DOHH2 (cell line): Measurements from ENCODE around the gene DIDO1.

Source experiments
- H3F3A ChIP-seq: fragments of 200-600 bp; sonication (generic), shearing (Covaris generic); 2 replicates; pipeline ENCODE4 v1.6.0; 2016; ENCODE audit warnings: antibody characterized with exemption, mild to moderate bottlenecking; ENCODE audit not compliant: control insufficient read depth, insufficient read depth
- H3K27ac ChIP-seq: fragments of 200-600 bp; sonication (generic); 2 replicates; pipeline ENCODE4 v1.5.1; 2014; ENCODE audit warnings: low read depth, mild to moderate bottlenecking, low read length, moderate library complexity
- H3K27me3 ChIP-seq: fragments of 200-600 bp; sonication (generic); 2 replicates; pipeline ENCODE4 v1.6.1; 2014; ENCODE audit warnings: mild to moderate bottlenecking, low read length, mixed read lengths; ENCODE audit not compliant: control insufficient read depth
- H3K36me3 ChIP-seq: fragments of 200-600 bp; sonication (generic); 2 replicates; pipeline ENCODE4 v1.6.1; 2014; ENCODE audit warnings: mild to moderate bottlenecking, low read length, moderate library complexity, mixed read lengths; ENCODE audit not compliant: control insufficient read depth
- H3K4me1 ChIP-seq: fragments of 200-600 bp; sonication (generic); 2 replicates; pipeline ENCODE4 v1.6.1; 2014; ENCODE audit warnings: mild to moderate bottlenecking, low read length, mixed read lengths; ENCODE audit not compliant: control insufficient read depth
- H3K4me2 ChIP-seq: fragments of 200-600 bp; sonication (generic); 2 replicates; pipeline ENCODE4 v1.6.0; 2014; ENCODE audit warnings: mild to moderate bottlenecking, low read length, moderate library complexity
- H3K4me3 ChIP-seq: fragments of 200-600 bp; sonication (generic); 2 replicates; pipeline ENCODE4 v1.5.1; 2014; ENCODE audit warnings: mild to moderate bottlenecking, low read length, mixed read lengths
- H3K79me2 ChIP-seq: fragments of 200-600 bp; sonication (generic); 2 replicates; pipeline ENCODE4 v1.6.1; 2014; ENCODE audit warnings: mild to moderate bottlenecking, low read length, mixed read lengths; ENCODE audit not compliant: control insufficient read depth
- H3K9me2 ChIP-seq: fragments of 200-600 bp; sonication (generic); replicated peaks from 2 replicates; pipeline ENCODE4 v1.6.1; 2014; ENCODE audit warnings: mild to moderate bottlenecking, low read length, mixed read lengths; ENCODE audit not compliant: control insufficient read depth
- H3K9me3 ChIP-seq: fragments of 200-600 bp; sonication (generic); 2 replicates; pipeline ENCODE4 v1.6.1; 2014; ENCODE audit warnings: antibody characterized with exemption, low read length, mixed read lengths; ENCODE audit not compliant: control insufficient read depth, insufficient read depth
- H4K20me1 ChIP-seq: fragments of 200-600 bp; sonication (generic); 2 replicates; pipeline ENCODE4 v1.6.0; 2014; ENCODE audit warnings: low read depth, mild to moderate bottlenecking, antibody characterized with exemption, low read length, moderate library complexity; ENCODE audit not compliant: control insufficient read depth, insufficient read depth
- EZH2phosphoT487 ChIP-seq: fragments of 200-600 bp; sonication (generic); IDR thresholded peaks from 2 replicates; pipeline ENCODE4 v1.6.1; 2017; ENCODE audit warnings: borderline replicate concordance, mild to moderate bottlenecking, antibody characterized with exemption, low read length, moderate library complexity, mixed read lengths
- TF ChIP-seq, protein P1 (sequence below): fragments of 200-600 bp; sonication (generic); IDR thresholded peaks from one replicate; pipeline ENCODE4 v1.5.1; 2014; ENCODE audit warnings: antibody characterized with exemption, mild to moderate bottlenecking, low read depth, low read length; ENCODE audit not compliant: poor library complexity, severe bottlenecking

The DIDO1 gene

DNA sequence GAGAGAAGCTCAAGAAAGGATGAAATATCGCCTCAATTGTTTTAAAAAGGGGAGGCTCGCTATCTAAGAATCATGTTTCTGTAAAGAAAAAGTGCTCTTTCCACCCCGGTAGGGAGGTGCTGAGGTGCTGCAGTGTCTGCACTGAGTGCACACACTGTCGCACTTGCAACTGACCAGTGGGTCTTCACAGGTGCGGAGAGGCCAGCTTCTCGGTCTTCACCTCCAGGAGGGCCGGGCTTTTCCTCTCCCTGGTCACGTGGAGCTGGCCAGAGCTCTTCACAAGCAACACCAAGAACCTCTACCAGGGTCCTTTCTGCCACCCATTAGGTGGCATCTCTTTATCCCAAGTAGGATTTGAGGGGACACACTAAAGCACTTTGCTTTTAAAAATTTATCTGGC is 36.9 kb downstream of the DIDO1 start:
- no peak overlapping the region for H3K27ac ChIP-seq

DNA sequence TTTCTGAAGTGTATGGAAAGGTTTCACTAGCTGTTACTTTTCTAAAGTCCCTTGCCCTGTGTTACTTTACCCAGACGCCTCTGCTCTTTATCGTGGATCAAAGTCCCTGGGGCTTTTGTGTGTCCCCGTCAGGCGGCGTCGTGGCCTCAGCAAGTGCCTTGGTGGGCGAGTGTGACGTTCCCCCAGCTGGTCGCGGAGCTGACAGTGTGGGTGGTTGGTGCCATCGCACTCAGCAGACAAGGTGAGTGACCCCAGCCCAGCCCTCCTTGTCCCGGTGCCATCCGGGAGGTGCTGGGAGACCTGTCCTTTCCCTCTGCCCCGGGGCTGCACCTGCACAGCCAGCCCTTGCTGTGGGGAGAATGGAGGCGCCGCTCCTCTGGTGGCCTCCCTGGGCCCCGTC is 37.4 kb downstream of the DIDO1 start:
- Histone ChIP-seq H3K4me3 (no peak overlapping the region), H3K4me2 (no peak overlapping the region)
- TF ChIP-seq EZH2phosphoT487, result no peak
- TF ChIP-seq, protein P1, sequence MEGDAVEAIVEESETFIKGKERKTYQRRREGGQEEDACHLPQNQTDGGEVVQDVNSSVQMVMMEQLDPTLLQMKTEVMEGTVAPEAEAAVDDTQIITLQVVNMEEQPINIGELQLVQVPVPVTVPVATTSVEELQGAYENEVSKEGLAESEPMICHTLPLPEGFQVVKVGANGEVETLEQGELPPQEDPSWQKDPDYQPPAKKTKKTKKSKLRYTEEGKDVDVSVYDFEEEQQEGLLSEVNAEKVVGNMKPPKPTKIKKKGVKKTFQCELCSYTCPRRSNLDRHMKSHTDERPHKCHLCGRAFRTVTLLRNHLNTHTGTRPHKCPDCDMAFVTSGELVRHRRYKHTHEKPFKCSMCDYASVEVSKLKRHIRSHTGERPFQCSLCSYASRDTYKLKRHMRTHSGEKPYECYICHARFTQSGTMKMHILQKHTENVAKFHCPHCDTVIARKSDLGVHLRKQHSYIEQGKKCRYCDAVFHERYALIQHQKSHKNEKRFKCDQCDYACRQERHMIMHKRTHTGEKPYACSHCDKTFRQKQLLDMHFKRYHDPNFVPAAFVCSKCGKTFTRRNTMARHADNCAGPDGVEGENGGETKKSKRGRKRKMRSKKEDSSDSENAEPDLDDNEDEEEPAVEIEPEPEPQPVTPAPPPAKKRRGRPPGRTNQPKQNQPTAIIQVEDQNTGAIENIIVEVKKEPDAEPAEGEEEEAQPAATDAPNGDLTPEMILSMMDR, result no peak

More for the DNA sequence above, 36.9 kb downstream of the DIDO1 start:
- Histone ChIP-seq H3K9me2 (no peaks in the 10 kb centered on the region), H3F3A (no peaks in the 10 kb centered on the region), H4K20me1 (peaks cover 4% of the 10 kb centered on the region; the same call in 1 of the 2 replicates), H3K4me3 (no peak overlapping the region), H3K79me2 (no peaks in the 10 kb centered on the region), H3K9me3 (no peaks in the 10 kb centered on the region), H3K4me1 (no peaks in the 10 kb centered on the region), H3K4me2 (no peak overlapping the region), H3K36me3 (peaks cover 85% of the 10 kb centered on the region), H3K27me3 (no peaks in the 10 kb centered on the region)
- no peak for TF ChIP-seq EZH2phosphoT487
- TF ChIP-seq, protein P1, result no peak

DNA sequence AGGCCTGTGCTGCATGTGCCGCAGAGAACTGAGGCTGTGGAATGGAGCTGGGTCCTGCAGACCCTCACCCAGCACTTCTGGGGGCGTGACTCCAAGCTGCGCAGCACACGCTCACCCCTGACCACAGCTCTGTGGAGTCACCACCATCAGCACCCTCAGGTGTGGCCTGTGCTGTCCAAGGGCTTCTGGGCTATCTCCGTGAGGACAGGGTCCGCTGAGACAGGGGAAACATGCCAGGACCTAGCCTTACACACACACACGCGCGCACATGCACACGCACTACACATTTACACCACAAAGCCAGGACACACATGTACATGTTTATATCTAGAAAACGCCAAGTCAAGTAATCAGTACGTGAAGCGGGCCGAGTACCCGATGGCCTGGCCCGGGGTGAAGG is 37.9 kb downstream of the DIDO1 start:
- Histone ChIP-seq H3K4me3 (no peak overlapping the region), H3F3A (no peaks in the 10 kb centered on the region), H3K4me1 (no peaks in the 10 kb centered on the region), H4K20me1 (peaks cover 4% of the 10 kb centered on the region; the same call in 1 of the 2 replicates), H3K9me2 (no peaks in the 10 kb centered on the region), H3K4me2 (no peak overlapping the region), H3K36me3 (peaks cover 75% of the 10 kb centered on the region), H3K79me2 (no peaks in the 10 kb centered on the region), H3K27me3 (no peaks in the 10 kb centered on the region), H3K27ac (no peak overlapping the region), H3K9me3 (no peaks in the 10 kb centered on the region)
- TF ChIP-seq, protein P1, result no peak
- TF ChIP-seq EZH2phosphoT487, result no peak

More for the DNA sequence above, 37.4 kb downstream of the DIDO1 start:
- peaks cover 4% of the 10 kb centered on the region; the same call in 1 of the 2 replicates for H4K20me1 ChIP-seq
- H3K27ac ChIP-seq, result no peak overlapping the region
- no peaks in the 10 kb centered on the region for H3K9me3 ChIP-seq
- H3K4me1 ChIP-seq, result no peaks in the 10 kb centered on the region
- no peaks in the 10 kb centered on the region for H3F3A ChIP-seq
- H3K27me3 ChIP-seq, result no peaks in the 10 kb centered on the region
- peaks cover 80% of the 10 kb centered on the region for H3K36me3 ChIP-seq
- no peaks in the 10 kb centered on the region for H3K79me2 ChIP-seq
- no peaks in the 10 kb centered on the region for H3K9me2 ChIP-seq
